Caki2 (cell line): ENCODE data around the gene SMC1A. TPM values are rescaled to one million over a fixed set of nuclear protein-coding genes. Genes with fewer than 3 reads are reported as not detected.
"Not testable (repeated sequence)": the region's sequence is repeated elsewhere in the genome, so short reads cannot be mapped to it uniquely, and the experiment has no call there.

Experiments
- DNase-seq: peaks from one replicate; pipeline ENCODE4 v3.0.0-alpha.2; 2015; ENCODE audit warnings: low read depth
- in situ Hi-C: cut with HindIII; loops from 2 replicates; pipeline ENCODE4 v1.10.0; 2016; ENCODE audit warnings: low sequenced_read_pairs, low pct_unique_long_range_greater_than_20kb, mixed read lengths
- total RNA-seq: library from RNA; depleted of rRNA; stranded (reverse); fragments of >200 nt; shearing (Covaris generic); gene quantifications from 2 replicates; pipeline ENCODE4 v1.2.3, GENCODE V29; 2014; ENCODE audit warnings: low replicate concordance; rRNA removed

Gene SMC1A
- total RNA-seq, 1 experiment from 2014 or later, result 6.2 TPM

GRCh38 chrX:53373307-53373706 lies 49.1 kb downstream of the SMC1A start:
- DNase-seq, result no peak
- in situ Hi-C loops, result no loop called here

- in situ Hi-C loops, DNase-seq: not testable (repeated sequence)
Measured at GRCh38 chrX:53366454-53366853, 56.0 kb downstream of the SMC1A start.

- DNase-seq, result no peak
- in situ Hi-C loops, result no loop called here
Measured at GRCh38 chrX:53362449-53362848, 60.0 kb downstream of the SMC1A start.

- DNase-seq, result no peak
- in situ Hi-C loops, result no loop called here
Measured at GRCh38 chrX:53357799-53358530, 64.5 kb downstream of the SMC1A start.

- no peak for DNase-seq
- in situ Hi-C loops, result no loop called here
Measured at GRCh38 chrX:53356186-53356585, 66.3 kb downstream of the SMC1A start.

- DNase-seq, result no peak
- in situ Hi-C loops, result no loop called here
Measured at GRCh38 chrX:53354669-53355068, 67.8 kb downstream of the SMC1A start.

GRCh38 chrX:53347948-53348347 lies 74.5 kb downstream of the SMC1A start:
- in situ Hi-C loops, result no loop called here
- DNase-seq, result no peak

GRCh38 chrX:53340852-53341645 lies 81.4 kb downstream of the SMC1A start:
- no peak for DNase-seq
- in situ Hi-C loops, result no loop called here

GRCh38 chrX:53337101-53337500 lies 85.4 kb downstream of the SMC1A start:
- no peak for DNase-seq
- in situ Hi-C loops, result no loop called here

GRCh38 chrX:53333853-53334252 lies 88.6 kb downstream of the SMC1A start:
- in situ Hi-C loops, result no loop called here
- DNase-seq, result no peak

GRCh38 chrX:53332204-53332603 lies 90.2 kb downstream of the SMC1A start:
- in situ Hi-C loops, result no loop called here
- no peak for DNase-seq

- no peak for DNase-seq
- in situ Hi-C loops, result no loop called here
Measured at GRCh38 chrX:53330331-53330730, 92.1 kb downstream of the SMC1A start.

GRCh38 chrX:53324803-53325202 lies 97.7 kb downstream of the SMC1A start:
- in situ Hi-C loops, result no loop called here
- DNase-seq, result no peak

Other genes starting within 250 kb of the SMC1A start
- gene KDM5C, start 197.4 kb downstream of the SMC1A start, total RNA-seq, result 64.8 and 144 TPM in 2 replicates
- 7.1 and 9.9 TPM in 2 replicates for gene IQSEC2, start 141.1 kb downstream of the SMC1A start, total RNA-seq
- 0.84 and 1.1 TPM in 2 replicates for gene RIBC1, start 219 bp upstream of the SMC1A start, total RNA-seq
- gene HSD17B10, start 11.7 kb upstream of the SMC1A start, total RNA-seq, result 133 and 141 TPM in 2 replicates